Activated CD8-positive, alpha-beta memory T cell treated with anti-CD3 and anti-CD28 coated beads for 48 hours (primary cell): Measurements from ENCODE around the gene INF2.

Source experiments
- DNase-seq, 3 experiments: peaks; one replicate each; pipeline ENCODE4 v3.0.0-alpha.2; 2020; ENCODE audit warnings: low read depth in 2 of 3, low spot score in 2 of 3

INF2 gene

DNA sequence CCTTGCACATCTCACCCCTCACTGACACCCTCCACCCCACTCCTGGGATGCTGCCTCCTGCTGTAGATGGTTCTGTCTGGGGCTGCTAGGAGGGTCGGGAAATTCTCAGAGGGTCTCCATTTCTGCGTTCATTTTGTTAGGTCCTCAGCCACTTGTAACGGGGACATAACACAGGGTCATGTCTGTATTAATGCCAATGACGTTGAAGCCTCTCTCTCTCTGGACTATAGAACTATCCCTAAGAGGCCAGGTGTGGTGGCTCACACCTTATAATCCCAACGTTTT, 78.2 kb downstream of the INF2 start:
- no peak for DNase-seq

DNA sequence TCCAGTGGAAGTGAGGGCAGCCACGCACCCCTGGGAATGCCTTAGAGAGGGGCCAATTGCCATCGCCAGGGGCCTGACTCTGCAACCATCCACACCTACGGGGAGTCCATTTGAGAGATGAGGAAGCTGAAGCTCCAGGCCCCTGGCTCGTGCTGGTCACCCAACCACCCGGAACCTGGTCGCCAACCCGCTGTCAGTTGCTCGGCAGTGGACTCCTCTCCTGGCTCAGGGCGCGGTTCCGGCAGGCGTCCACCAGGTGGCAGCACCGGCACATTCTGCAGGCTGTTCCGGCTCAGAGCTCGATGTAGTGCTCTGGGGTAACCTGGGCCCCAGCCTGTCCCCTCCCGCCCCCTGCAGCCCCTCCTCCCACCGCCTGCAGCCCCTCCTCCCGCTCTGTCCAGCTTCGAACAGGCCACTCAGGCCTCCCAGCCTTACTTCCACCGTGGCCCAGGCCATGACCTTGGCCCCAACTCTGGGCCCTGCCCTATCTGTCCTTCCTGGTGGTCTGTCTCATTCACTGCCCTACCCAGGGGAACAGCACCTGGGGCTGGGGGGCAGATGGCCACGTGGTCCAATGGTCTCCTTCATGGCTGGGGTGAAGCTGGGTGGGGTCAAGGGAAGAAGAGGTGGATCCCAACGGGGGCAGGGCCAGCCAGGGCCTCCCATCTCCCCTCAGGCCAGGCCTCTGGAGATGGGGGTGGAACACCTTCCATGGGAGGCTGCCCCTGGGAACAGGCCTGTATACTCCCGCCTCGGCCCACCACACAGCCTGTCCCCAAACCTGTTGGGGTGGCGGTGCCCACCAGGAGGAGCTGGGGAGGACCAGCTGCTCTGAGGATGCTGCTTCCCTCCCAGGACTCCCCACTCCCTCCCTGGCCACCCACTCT, 79.3 kb downstream of the INF2 start:
- DNase-seq, result peak; percentile 70 to 98 (median 97)

DNA sequence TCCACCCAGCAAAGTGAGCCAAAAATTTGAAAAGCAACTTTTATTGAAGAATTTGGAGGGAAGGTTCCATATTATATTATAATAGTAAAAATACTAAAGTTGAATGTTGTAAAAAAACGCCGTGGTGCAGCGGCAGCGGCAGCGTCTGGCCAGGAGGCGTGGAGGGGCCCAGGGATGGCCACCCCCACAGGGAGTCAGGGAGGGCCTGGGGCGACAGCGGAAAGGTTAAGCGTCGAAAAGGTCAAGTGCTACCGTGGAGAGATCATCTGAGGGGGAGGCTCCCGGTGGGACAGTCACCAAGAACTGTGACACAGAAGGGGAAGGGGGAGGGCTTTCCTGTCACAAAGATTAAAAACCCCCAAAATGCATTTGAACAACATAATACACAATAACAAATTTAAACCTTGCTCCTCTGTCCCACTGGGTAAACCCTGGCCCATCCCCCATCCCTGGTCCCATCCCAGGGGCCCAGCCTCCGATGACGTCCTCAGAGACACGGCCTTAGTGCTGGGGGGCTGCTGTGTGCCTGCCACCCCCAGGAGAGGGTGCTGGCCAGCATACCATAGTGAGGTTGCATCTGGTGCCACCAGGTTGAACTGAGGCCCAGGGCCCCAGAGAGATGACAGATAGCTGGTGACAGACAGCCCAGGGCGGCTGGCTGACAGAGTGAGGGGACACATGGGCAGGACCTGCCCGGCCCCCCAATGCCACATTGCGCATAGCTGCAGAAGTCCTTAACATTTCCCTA, 80.1 kb downstream of the INF2 start:
- no peak for DNase-seq

DNA sequence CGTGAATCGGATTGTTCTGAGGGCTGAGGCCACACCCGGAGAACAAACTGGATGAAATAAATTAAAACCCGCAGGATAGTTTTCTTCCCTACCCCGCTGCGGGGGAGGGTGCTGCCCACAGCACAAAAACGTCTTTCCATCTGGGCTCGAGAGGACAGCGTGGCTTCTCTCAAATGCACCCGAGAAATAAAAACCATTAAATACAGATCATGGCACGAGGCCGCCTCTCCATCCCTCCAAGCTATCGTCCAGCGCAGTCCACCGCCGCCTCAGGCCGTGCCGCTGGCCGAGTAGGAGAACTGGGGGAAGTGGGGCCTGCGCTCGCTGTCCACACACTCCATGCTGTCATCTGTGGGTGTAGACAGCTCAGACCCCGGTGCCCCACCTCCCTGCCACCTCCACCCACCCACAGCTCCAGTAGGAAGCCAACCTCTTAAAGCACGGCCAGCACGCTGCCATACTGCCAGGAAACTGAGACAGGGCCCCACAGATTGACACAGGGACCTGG, 80.7 kb downstream of the INF2 start:
- no peak for DNase-seq

DNA sequence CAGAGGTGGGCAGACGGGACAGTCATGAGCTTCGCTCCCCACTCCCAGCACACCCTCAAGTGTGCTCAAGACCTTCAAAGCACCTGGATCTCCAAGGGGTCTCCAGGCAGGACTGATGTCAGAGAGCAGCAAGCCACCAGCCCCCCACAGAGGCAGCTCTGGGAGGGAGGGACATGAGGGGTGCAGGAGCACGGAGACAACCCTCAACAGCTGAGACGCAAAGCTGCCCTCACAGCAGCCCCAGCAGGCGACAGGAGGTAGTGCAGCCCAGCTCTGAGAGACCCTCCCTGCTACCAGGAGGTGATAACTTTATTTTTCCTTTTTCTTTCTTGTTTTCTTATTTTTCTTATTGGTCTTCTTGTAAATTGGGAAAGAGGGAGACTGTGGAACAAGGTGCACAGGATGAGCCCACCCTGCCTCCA, 81.4 kb downstream of the INF2 start:
- no peak for DNase-seq

DNA sequence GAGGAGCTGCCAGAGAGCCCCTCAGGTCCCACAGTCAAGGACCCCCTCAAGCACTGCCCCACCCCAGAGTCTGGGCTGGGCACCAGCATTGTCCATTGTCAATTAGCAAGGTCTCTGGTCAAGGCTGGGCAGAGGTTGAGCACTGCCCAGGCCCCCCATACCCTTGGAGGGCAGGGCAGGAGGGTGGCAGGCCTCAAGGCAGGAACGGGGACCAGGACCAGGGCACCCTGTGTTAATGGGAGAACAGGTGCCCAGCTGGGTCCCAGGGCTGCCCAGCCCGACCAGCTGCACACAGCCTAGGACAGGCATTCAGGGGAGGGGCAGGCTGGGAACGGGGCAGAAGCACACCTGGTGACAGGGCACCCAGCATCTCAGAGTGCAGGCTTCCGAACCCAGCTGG, 82.0 kb downstream of the INF2 start:
- no peak for DNase-seq
